NCI-H2227 (cell line): ENCODE data around the gene PSEN1.

Source experiments
- DNase-seq: peaks from one replicate; lab custom pipeline; 2025; ENCODE audit not compliant: unreplicated experiment; lab: John Stamatoyannopoulos, UW

The PSEN1 gene

DNA sequence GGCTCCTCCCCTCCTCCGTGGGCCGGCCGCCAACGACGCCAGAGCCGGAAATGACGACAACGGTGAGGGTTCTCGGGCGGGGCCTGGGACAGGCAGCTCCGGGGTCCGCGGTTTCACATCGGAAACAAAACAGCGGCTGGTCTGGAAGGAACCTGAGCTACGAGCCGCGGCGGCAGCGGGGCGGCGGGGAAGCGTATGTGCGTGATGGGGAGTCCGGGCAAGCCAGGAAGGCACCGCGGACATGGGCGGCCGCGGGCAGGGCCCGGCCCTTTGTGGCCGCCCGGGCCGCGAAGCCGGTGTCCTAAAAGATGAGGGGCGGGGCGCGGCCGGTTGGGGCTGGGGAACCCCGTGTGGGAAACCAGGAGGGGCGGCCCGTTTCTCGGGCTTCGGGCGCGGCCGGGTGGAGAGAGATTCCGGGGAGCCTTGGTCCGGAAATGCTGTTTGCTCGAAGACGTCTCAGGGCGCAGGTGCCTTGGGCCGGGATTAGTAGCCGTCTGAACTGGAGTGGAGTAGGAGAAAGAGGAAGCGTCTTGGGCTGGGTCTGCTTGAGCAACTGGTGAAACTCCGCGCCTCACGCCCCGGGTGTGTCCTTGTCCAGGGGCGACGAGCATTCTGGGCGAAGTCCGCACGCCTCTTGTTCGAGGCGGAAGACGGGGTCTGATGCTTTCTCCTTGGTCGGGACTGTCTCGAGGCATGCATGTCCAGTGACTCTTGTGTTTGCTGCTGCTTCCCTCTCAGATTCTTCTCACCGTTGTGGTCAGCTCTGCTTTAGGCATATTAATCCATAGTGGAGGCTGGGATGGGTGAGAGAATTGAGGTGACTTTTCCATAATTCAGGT lies at the start of gene PSEN1:
PSEN1 (plus strand) TSS at position 121 of the 839 bp plus-strand sequence. CDS start 11,513 bp downstream, outside the sequence.
- DNase-seq = peak; percentile 96

- DNase-seq = no peak
Observed at GRCh38 chr14:73091044-73091443, 45.3 kb upstream of the PSEN1 start.

GRCh38 chr14:73097421-73097820 lies 38.9 kb upstream of the PSEN1 start:
- no peak for DNase-seq

GRCh38 chr14:73100334-73100733 lies 36.0 kb upstream of the PSEN1 start:
- no peak for DNase-seq

DNA sequence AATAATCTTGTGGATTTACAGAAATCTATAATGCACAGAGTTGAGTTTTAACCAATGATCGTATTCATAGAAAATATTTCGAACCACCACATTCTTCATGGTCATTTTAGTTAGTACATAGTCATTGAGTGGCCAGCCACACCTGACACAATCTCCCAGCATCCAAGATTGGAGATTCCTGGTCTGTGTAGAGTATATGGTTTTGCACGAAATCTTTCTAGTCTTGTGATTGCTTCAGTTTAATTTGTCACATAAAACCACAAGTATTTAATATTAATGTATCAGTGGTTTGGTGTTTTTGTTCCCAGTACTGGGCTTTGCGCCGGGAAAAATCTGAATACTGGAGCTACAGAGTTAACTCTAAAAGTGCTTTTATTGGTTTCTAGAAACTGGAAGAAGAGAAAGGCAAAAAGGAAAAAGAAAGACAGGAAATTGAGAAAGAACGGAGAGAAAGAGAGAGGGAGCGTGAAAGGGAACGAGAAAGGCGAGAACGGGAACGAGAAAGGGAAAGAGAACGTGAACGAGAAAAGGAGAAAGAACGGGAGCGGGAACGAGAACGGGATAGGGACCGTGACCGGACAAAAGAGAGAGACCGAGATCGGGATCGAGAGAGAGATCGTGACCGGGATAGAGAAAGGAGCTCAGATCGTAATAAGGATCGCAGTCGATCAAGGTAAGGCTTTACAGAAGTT lies 33.4 kb upstream of the PSEN1 start:
- no peak for DNase-seq

DNA sequence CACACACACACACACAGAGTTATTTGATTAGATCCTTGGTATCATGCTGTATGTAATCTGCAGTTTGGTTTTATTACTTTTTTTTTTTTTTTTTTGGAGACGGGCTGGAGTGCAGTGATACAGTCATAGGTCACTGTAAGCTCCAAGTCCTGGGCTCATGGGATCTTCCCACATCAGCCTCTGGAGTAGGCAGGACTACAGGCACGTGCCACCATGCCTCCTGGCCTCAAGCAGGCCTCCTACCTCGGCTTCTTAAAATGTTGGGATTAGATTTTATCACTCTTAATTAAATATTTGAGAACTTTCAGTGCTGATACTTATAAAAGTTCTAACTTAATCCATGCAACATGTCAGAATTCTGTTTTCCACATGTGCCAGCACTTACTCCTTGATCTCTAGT lies 31.3 kb upstream of the PSEN1 start:
- DNase-seq = no peak

DNA sequence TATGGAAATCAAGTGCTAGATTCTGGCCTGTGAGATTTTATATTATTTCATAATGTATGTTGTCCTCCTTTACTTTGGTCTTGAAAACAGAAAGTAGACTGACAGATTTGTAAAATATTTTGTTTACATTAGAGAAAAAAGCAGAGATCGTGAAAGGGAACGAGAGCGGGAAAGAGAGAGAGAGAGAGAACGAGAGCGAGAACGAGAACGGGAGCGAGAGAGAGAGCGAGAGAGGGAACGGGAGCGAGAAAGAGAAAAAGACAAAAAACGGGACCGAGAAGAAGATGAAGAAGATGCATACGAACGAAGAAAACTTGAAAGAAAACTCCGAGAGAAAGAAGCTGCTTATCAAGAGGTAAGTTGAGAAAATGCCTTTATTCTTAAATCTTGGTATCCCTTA lies 30.6 kb upstream of the PSEN1 start:
- DNase-seq = no peak

DNA sequence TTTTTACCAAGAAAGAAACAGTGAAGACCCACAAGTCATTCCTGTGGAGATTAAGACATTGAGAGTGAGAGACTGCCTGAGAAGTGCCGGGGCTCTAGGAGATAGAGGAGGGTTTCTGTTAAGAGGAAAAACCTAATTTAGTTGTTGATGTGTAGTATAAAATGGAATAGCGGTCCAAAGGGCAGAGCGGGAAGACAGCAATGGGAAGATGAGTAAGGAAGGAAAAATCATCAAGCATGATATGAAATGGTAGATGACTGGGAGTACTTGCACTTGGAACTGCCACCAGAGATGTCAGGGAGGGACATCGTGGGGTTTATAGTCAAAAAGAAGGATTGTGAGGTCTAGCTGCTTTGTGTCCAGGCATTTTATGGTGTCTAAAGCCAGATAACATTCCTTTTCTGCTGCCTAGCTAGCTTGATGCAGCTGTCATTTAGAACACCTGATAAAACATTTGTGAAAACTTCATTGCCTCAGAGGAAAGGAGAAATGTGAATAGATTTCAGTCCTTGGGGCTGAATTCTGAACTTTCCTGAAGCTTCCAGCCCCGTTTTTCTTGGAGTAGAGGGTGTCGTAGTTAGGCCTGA lies 20.1 kb upstream of the PSEN1 start:
- DNase-seq = no peak

DNA sequence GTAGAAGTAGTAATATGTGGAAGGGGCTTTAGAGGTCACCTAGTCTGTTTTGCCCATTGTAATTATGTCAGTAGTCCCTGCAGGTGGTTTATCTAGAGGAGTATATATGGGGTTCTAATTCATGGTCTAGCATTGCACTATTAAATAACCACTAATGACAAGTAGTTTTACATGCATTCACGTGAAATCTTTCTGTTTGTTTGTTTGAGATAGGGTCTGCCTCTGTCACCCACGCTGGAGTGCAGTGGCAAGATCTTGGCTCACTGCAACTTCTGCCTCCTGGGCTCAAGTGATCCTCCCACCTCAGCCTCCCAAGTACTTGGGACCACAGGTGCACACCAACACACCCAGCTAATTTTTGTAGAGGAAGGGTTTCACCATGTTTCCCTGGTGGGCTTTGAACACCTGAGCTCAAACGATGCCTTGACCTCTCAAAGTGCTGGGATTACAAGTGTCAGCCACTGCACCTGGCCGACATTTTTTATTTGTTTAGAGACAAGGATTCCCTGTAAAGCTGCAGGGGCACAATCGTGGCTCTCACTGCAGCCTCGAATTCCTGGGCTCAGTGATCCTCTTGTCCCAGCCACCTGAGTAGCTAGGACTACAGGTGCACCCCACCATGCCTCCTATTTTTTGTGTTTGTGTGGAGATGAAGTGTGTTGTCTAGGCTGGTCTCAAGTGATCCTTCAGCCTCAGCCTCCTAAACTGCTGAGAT lies 12.0 kb upstream of the PSEN1 start:
- no peak for DNase-seq

GRCh38 chr14:73125169-73125588 lies 11.1 kb upstream of the PSEN1 start:
- no peak for DNase-seq

GRCh38 chr14:73125746-73126145 lies 10.6 kb upstream of the PSEN1 start:
- DNase-seq = no peak

- no peak for DNase-seq
Observed at GRCh38 chr14:73133795-73134194, 2.5 kb upstream of the PSEN1 start.

DNA sequence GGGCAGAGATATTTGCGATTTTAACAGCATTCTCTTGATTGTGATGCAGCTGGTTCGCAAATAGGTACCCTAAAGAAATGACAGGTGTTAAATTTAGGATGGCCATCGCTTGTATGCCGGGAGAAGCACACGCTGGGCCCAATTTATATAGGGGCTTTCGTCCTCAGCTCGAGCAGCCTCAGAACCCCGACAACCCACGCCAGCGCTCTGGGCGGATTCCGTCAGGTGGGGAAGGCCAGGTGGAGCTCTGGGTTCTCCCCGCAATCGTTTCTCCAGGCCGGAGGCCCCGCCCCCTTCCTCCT lies 271 bp upstream of the PSEN1 start:
- DNase-seq = no peak

DNA sequence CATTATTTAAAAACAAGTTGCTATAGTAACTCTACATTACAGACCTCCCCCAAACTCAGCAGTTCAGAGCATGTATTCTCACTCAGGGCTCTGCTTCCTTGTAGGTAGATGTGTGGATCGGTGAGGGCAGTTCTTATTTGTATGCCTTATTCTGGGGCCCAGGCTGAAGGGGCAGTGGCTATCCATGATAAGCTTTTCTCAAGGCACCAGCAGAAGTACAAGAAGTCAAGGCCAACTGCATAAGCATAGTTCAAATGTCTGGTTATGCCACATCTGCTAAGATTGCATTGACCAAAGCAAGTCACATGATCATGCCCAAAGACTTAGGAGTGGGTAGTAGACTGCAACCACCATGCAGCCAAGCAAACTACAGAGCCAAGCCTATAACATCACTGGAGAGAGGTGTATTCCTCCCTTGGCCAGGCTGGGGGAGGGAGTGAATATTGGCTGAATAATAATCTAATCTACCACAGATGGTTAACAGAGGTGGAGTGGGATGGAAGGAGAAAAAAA lies 4.6 kb downstream of the PSEN1 start:
- DNase-seq = no peak

GRCh38 chr14:73142216-73142615 lies 5.9 kb downstream of the PSEN1 start:
- no peak for DNase-seq

DNA sequence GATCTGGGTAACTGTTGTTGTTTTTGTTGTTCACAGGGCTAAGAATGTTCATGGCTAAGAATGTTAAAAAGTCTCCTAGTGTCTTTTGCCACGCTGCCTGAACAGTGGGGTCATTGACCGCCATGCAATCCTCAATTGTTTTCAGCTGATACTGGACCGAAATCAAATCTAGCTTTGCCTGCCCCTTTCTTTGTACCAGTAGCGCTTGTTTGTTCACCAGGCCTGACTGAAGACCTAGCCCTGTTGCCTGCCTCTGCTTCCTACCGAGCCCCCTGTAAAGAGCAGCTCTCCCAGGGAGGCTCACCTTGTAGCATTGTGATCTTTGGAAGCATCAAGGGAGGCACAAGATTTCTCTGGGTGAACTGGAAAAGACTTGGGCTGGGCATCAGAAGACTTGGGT lies 6.7 kb downstream of the PSEN1 start:
- DNase-seq = no peak

- DNase-seq = no peak
Observed at GRCh38 chr14:73143617-73144016, 7.3 kb downstream of the PSEN1 start.

- no peak for DNase-seq
Observed at GRCh38 chr14:73145371-73145770, 9.1 kb downstream of the PSEN1 start.

DNA sequence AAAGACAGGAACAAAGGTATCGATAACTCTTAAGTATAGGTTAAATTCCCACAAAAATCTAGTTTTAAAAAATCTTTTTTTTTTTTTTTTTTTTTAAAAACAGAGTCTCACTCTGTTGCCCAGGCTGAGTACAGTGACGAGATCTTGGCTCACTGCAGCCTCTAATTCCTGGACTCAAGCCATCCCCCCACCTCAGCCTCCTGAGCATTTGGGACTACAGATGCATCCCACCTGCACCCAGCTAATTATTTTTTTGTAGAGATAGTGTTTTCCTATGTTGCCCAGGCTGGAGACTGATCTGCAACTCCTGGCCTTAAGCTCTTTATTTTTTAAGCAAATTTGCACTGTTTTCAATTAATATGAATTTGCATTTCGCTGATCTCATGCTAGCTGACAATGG lies 9.8 kb downstream of the PSEN1 start:
- no peak for DNase-seq

DNA sequence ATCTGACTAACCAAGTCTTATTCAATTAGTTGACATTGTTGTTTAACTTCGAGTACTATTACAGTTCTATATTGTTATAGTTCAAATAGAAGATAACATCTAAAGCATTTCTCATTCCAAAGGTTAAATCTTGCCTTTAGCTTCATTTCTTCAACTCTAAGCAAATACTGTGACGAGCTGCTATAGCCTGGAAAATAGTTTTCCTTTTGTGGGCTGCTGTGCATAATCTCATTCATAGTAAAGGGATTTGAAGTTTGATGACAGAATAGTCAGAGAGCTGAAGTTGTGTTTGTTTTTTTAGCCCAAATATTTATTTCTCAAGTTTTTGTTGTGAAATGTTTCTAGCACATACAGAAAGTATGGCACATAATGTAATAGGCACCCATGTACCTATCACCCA lies 13.4 kb downstream of the PSEN1 start:
- no peak for DNase-seq

GRCh38 chr14:73153272-73153671 lies 17.0 kb downstream of the PSEN1 start:
- no peak for DNase-seq
